Measurements from ENCODE around the gene VPS72.

Gene VPS72

DNA sequence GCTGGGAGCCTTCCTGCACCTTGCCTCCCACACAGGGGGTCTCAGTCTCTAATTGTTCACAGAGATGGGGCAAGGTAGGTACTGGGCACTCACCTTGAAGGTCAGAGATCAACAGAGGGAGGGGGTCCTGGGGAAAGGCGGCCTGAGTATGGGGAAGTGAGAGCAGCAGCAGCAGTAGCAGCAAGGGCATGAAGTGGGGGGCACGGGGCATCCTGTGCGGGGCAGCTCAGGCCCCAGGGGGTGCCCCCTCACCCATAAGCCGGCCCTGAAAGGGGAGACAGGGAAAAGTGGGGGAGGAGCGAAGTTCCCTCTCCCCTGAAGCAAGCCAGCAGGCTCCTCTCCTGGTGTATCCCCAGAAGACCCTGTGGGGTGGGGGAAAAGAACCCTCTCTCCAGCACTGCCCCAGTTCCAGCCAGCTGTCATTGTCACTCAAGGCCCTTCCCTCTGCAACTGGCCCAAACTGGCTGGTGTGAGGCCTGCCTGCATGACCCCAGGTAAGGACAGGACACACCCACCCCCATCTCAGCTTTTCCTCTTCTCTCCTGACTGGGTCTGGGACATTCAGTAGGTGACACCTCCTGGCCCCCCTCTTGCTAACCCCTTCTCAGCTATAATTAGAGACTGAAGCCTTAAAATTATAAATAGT lies 47.5 kb downstream of the VPS72 start:
- Histone ChIP-seq H3K4me1 (ENCODE audit: insufficient read depth, poor library complexity, severe bottlenecking) (no peaks in the 10 kb centered on the region), H3K36me3 (ENCODE audit: low read depth) (no peaks in the 10 kb centered on the region)
- TF ChIP-seq, protein P1, sequence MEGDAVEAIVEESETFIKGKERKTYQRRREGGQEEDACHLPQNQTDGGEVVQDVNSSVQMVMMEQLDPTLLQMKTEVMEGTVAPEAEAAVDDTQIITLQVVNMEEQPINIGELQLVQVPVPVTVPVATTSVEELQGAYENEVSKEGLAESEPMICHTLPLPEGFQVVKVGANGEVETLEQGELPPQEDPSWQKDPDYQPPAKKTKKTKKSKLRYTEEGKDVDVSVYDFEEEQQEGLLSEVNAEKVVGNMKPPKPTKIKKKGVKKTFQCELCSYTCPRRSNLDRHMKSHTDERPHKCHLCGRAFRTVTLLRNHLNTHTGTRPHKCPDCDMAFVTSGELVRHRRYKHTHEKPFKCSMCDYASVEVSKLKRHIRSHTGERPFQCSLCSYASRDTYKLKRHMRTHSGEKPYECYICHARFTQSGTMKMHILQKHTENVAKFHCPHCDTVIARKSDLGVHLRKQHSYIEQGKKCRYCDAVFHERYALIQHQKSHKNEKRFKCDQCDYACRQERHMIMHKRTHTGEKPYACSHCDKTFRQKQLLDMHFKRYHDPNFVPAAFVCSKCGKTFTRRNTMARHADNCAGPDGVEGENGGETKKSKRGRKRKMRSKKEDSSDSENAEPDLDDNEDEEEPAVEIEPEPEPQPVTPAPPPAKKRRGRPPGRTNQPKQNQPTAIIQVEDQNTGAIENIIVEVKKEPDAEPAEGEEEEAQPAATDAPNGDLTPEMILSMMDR (IDR thresholded peaks at IDR 0.05; ENCODE audit: poor library complexity, severe bottlenecking) = no peak

DNA sequence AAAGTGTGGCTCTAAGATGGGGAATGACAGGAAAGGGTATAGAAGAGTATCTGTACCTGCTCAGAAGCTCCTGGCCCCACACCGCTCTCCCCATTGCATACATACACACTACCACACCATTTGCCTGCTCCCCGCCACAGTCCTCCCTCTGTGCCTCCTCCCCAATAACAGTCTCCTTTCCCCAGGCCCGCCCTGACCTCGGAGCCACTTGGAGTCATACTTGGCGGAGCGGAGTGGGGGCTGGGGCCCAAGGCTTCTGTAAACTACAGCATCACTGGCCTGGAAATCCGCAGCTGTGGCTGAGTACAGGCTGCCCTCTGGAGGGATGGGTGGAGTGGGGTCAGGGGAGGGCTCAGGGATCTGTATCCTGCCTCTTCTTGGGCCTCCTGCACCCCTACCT lies 52.2 kb downstream of the VPS72 start:
- Histone ChIP-seq H3K27me3 (ENCODE audit: insufficient read depth, poor library complexity, severe bottlenecking) (no peaks in the 10 kb centered on the region), H3K36me3 (ENCODE audit: low read depth) (no peaks in the 10 kb centered on the region), H3K4me1 (ENCODE audit: insufficient read depth, poor library complexity, severe bottlenecking) (no peaks in the 10 kb centered on the region), H3K4me3 (ENCODE audit: severe bottlenecking) (no peak overlapping the region), H3K9me3 (ENCODE audit: severe bottlenecking) (no peaks in the 10 kb centered on the region), H3K27ac (ENCODE audit: poor library complexity, severe bottlenecking) (no peak overlapping the region)
- ATAC-seq (ENCODE audit: low read depth) = no peak
- no peak for DNase-seq (ENCODE audit: low spot score)
- TF ChIP-seq, protein P1 (IDR thresholded peaks at IDR 0.05; ENCODE audit: poor library complexity, severe bottlenecking) = no peak

More for the DNA sequence above, 47.5 kb downstream of the VPS72 start:
- Histone ChIP-seq H3K4me3 (ENCODE audit: severe bottlenecking) (no peak overlapping the region), H3K27ac (ENCODE audit: poor library complexity, severe bottlenecking) (no peak overlapping the region), H3K27me3 (ENCODE audit: insufficient read depth, poor library complexity, severe bottlenecking) (no peaks in the 10 kb centered on the region), H3K9me3 (ENCODE audit: severe bottlenecking) (no peaks in the 10 kb centered on the region)
- no peak for DNase-seq (ENCODE audit: low spot score)
- ATAC-seq (ENCODE audit: low read depth) = no peak

DNA sequence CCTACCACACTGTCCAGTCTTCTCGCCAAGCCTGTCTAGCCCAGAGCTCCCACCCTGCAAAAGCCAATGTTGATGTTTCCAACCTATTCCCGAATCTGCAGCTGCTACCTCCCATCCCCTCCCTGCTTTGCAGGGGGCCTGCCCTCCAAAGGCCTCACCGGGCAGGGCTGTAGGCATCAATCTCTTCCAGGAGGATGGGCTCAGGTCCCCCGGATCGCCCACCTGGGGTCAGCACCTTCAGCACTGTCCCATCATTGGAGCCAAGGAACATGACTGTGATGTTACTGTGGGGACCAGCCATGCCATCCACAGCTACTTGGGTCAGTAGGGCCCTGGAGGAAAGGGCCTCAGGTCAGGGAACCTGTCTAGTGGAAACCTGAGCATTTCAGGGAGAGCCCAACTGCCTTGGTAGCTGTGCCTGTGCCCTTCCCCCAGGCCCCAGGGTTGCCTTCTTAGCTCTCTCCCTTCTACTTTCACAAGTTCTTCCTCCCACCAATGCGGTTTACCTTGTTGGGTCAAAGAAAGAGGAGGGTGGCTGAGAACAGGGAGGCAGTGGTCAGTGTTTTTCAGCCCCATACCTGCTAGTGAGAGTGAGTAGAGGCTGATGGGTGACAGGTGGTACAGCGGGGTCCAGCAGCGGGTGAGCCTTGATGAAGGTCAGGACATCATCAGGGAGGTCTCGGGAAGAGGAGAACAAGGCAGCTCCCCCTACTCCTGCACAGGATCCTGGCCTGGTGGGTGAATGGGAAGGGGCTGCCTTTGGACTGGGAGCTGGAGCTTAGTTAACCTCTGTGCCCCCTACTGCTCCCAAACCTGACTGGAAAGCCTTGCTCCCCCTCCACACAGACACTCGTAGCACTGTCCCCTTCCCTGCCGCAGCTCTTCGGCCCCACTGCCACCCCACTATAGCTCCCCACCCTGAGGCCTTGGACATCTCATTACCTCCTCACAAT lies 54.3 kb downstream of the VPS72 start:
- Histone ChIP-seq H3K36me3 (ENCODE audit: low read depth) (no peaks in the 10 kb centered on the region), H3K4me3 (ENCODE audit: severe bottlenecking) (no peak overlapping the region), H3K9me3 (ENCODE audit: severe bottlenecking) (no peaks in the 10 kb centered on the region), H3K27me3 (ENCODE audit: insufficient read depth, poor library complexity, severe bottlenecking) (no peaks in the 10 kb centered on the region), H3K27ac (ENCODE audit: poor library complexity, severe bottlenecking) (no peak overlapping the region), H3K4me1 (ENCODE audit: insufficient read depth, poor library complexity, severe bottlenecking) (no peaks in the 10 kb centered on the region)
- TF ChIP-seq, protein P1 (IDR thresholded peaks at IDR 0.05; ENCODE audit: poor library complexity, severe bottlenecking) = no peak
- no peak for ATAC-seq (ENCODE audit: low read depth)
- DNase-seq (ENCODE audit: low spot score) = no peak

DNA sequence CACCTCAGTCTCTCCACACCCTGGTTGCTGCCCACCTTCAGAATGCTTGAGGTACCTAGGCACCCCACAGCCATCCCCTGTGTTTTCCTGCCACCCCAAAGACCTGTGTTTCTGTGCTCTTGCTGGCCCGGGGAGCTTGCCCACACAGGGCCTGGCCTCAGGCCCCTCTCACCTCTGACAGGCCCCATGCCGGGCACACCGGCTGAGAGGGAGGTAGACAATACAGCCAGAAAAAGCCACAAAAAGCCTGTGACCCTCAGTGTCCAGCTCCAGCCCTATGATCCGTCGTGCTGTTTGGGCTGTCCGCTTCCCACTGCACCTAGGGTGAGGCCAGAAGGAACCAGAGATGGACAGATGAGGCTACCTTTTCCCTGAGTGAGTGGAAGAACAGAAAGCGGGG lies 55.0 kb downstream of the VPS72 start:
- no peaks in the 10 kb centered on the region for H3K9me3 ChIP-seq (ENCODE audit: severe bottlenecking)
- no peak overlapping the region for H3K4me3 ChIP-seq (ENCODE audit: severe bottlenecking)
- TF ChIP-seq, protein P1 (IDR thresholded peaks at IDR 0.05; ENCODE audit: poor library complexity, severe bottlenecking) = no peak
- no peak overlapping the region for H3K27ac ChIP-seq (ENCODE audit: poor library complexity, severe bottlenecking)
- H3K36me3 ChIP-seq (ENCODE audit: low read depth) = no peaks in the 10 kb centered on the region
- no peaks in the 10 kb centered on the region for H3K27me3 ChIP-seq (ENCODE audit: insufficient read depth, poor library complexity, severe bottlenecking)
- H3K4me1 ChIP-seq (ENCODE audit: insufficient read depth, poor library complexity, severe bottlenecking) = no peaks in the 10 kb centered on the region
- ATAC-seq (ENCODE audit: low read depth) (no peak), DNase-seq (ENCODE audit: low spot score) (no peak)

Data from RWPE2 (cell line).